ENCODE results near the gene TIMM17B.

The TIMM17B gene

GRCh38 chrX:48911412-48912182, 14.0 kb upstream of the TIMM17B start, which contains the start of gene SLC35A2:
TSS of gene SLC35A2 (minus strand) at chrX:48911646. CDS start at chrX:48911636, 10 bp downstream.
- in situ Hi-C loops (cut with MboI; ENCODE audit: low sequenced_read_pairs), result no loop called here
- Histone ChIP-seq H3K4me1 (peaks cover 11% of the 10 kb centered on the region), H3K9me3 (no peaks in the 10 kb centered on the region), H3K27me3 (ENCODE audit: low read depth) (no peaks in the 10 kb centered on the region), H3K36me3 (replicated peaks) (peaks cover 44% of the 10 kb centered on the region), H3K4me3 (peak within 1 kb of the TSS; percentile 92)
- peak; percentile 82 to 92 for DNase-seq (ENCODE audit: low spot score in 2 of 2)

- in situ Hi-C loops (cut with MboI; ENCODE audit: low sequenced_read_pairs), result no loop called here
- Histone ChIP-seq H3K36me3 (replicated peaks) (peaks cover 47% of the 10 kb centered on the region), H3K4me1 (peaks cover 11% of the 10 kb centered on the region), H3K27me3 (ENCODE audit: low read depth) (no peaks in the 10 kb centered on the region), H3K9me3 (no peaks in the 10 kb centered on the region), H3K4me3 (peak overlapping the region; percentile 92)
- DNase-seq (ENCODE audit: low spot score in 2 of 2), result no peak
Observed at GRCh38 chrX:48910926-48911411, 13.4 kb upstream of the TIMM17B start.

- Histone ChIP-seq H3K4me1 (peaks cover 11% of the 10 kb centered on the region), H3K36me3 (replicated peaks) (peaks cover 46% of the 10 kb centered on the region), H3K27me3 (ENCODE audit: low read depth) (no peaks in the 10 kb centered on the region), H3K9me3 (no peaks in the 10 kb centered on the region), H3K4me3 (no peak overlapping the region)
- in situ Hi-C loops (cut with MboI; ENCODE audit: low sequenced_read_pairs), result no loop called here
- DNase-seq (ENCODE audit: low spot score in 2 of 2), result no peak
Observed at GRCh38 chrX:48909703-48910294, 12.2 kb upstream of the TIMM17B start.

DNA sequence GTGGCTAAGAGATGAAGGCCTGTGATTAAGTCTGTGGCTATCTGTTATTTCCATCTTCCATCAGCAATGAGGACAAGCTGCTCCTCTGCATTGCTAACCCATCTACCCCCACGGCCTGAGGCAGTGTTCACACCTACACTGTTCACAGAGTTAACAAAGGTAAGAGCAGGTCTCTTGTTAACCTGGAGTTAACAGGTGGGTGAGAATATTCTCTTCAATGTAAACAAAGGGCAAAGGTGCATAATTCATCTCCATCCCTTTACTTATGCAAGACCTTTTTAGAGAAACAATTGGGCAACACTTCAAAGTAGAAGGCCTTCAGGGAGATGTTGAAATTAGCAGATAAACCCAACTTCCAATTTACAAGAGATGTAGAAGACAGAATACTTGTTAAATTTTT, 11.0 kb upstream of the TIMM17B start:
- peaks cover 47% of the 10 kb centered on the region for H3K36me3 ChIP-seq (replicated peaks)

DNA sequence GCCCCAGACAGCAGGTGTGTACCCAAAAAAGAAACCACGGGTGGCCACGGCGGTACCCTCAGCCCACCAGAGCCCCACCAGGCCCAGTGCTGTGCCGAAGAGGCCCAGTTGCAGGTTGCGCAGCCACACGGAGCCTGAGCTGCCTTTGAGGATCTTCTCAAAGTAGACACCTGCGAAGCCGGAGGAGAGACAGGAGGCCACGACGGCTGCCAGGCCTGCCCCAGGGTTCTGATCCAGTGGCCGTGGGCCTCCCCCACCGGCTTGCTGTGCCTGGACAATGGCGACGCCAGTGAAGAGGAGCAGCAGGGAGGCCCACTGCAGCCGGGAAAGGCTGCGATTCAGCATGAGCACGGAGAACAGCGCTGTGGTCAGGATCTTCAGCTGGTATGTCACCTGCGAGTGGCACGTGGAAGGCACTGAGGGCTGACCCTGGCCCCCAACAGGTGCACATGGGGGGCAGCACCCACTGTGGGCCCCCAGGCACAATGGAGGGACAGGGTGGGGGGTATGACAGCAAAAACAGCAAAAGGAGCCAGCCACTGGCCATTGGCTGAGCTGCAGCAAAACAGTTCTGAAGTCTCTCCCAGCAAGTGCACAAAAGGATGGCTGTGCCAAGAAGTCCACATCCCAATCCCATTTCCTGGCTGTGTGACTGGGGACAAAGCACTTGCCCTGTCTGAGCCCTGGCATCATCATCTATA, 7.7 kb upstream of the TIMM17B start:
- Histone ChIP-seq H3K4me3 (no peak overlapping the region), H3K4me1 (peaks cover 1% of the 10 kb centered on the region; the same call in 1 of the 2 replicates), H3K9me3 (no peaks in the 10 kb centered on the region), H3K36me3 (replicated peaks) (peaks cover 74% of the 10 kb centered on the region), H3K27me3 (ENCODE audit: low read depth) (no peaks in the 10 kb centered on the region)
- no peak for DNase-seq (ENCODE audit: low spot score in 2 of 2)
- in situ Hi-C loops (cut with MboI; ENCODE audit: low sequenced_read_pairs), result no loop called here

More for the DNA sequence above, 11.0 kb upstream of the TIMM17B start:
- DNase-seq (ENCODE audit: low spot score in 2 of 2), result no peak
- H3K9me3 ChIP-seq, result no peaks in the 10 kb centered on the region
- H3K4me1 ChIP-seq, result peaks cover 11% of the 10 kb centered on the region
- no peaks in the 10 kb centered on the region for H3K27me3 ChIP-seq (ENCODE audit: low read depth)
- no peak overlapping the region for H3K4me3 ChIP-seq
- in situ Hi-C loops (cut with MboI; ENCODE audit: low sequenced_read_pairs), result no loop called here

DNA sequence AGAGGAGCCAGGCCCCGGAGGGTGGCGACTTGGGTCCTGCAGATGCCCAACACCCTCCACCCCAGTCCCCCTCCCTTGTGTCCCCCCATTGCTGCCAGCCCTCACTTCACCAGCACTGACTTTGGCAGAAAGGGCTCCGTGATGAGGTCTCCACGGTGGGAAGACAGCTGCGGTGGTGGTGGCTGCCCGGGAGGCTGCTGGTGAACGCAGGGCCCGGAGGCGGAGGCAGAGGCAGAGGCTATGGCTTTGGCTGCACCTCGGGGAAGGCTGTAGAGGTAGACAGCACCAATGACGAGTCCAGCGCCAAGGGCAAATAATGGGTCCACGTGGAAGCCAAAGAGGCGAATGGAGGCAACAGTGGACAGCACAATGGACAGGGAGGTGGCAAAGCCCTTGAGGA, 7.1 kb upstream of the TIMM17B start:
- Histone ChIP-seq H3K4me3 (no peak overlapping the region), H3K27me3 (ENCODE audit: low read depth) (no peaks in the 10 kb centered on the region)

DNA sequence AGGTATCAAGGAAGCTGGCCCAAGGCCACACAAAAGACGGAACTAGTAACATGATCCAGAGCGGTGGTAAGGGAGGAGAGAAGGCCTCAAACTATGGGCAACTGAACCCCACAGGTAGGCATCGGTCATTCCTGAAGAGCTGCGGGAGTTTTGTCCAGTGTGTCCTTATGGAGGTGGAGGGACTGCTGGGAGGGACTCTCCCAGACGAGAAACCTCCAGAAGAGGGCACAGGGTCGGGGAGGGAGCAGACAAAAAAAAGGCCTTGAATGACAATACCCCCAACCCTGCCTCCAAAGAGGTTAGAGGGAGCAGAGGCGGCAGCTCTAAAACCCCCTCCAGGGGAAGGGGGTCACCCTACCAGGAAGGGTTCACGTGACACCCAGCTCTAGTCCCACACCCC, 6.6 kb upstream of the TIMM17B start:
- H3K9me3 ChIP-seq, result no peaks in the 10 kb centered on the region
- no peak for DNase-seq (ENCODE audit: low spot score in 2 of 2)
- peaks cover 3% of the 10 kb centered on the region for H3K4me1 ChIP-seq
- in situ Hi-C loops (cut with MboI; ENCODE audit: low sequenced_read_pairs), result no loop called here
- no peaks in the 10 kb centered on the region for H3K27me3 ChIP-seq (ENCODE audit: low read depth)
- H3K36me3 ChIP-seq (replicated peaks), result peaks cover 71% of the 10 kb centered on the region
- no peak overlapping the region for H3K4me3 ChIP-seq

More for the DNA sequence above, 7.1 kb upstream of the TIMM17B start:
- peaks cover 72% of the 10 kb centered on the region for H3K36me3 ChIP-seq (replicated peaks)
- in situ Hi-C loops (cut with MboI; ENCODE audit: low sequenced_read_pairs), result no loop called here
- no peaks in the 10 kb centered on the region for H3K4me1 ChIP-seq
- H3K9me3 ChIP-seq, result no peaks in the 10 kb centered on the region
- no peak for DNase-seq (ENCODE audit: low spot score in 2 of 2)

DNA sequence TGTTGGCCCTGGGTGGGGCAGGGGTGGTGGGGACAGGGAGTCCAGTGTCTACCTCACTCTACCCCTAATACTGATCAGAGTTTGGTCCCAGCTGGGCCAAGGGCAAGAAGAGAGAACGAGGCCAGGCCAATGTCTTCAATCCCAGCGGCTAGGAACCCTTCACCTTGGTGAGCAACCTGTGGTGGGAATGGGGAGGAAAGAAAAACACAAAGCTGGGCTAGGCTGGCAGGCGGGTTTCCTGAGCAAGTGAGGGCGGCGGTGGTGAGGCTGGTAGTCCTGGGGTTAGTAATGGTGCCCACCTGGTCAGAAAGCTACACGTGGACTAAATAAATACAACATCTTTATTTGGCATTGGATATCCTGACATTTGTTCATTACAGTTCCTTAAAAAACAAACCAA, 5.7 kb upstream of the TIMM17B start:
- Histone ChIP-seq H3K9me3 (no peaks in the 10 kb centered on the region), H3K4me3 (no peak overlapping the region), H3K27me3 (ENCODE audit: low read depth) (no peaks in the 10 kb centered on the region), H3K4me1 (peaks cover 5% of the 10 kb centered on the region), H3K36me3 (replicated peaks) (peaks cover 68% of the 10 kb centered on the region)
- DNase-seq (ENCODE audit: low spot score in 2 of 2), result no peak
- in situ Hi-C loops (cut with MboI; ENCODE audit: low sequenced_read_pairs), result no loop called here

GRCh38 chrX:48902776-48903175, 5.2 kb upstream of the TIMM17B start:
- in situ Hi-C loops (cut with MboI; ENCODE audit: low sequenced_read_pairs), result no loop called here
- H3K4me1 ChIP-seq, result peaks cover 5% of the 10 kb centered on the region
- H3K4me3 ChIP-seq, result no peak overlapping the region
- peaks cover 67% of the 10 kb centered on the region for H3K36me3 ChIP-seq (replicated peaks)
- H3K9me3 ChIP-seq, result no peaks in the 10 kb centered on the region
- no peaks in the 10 kb centered on the region for H3K27me3 ChIP-seq (ENCODE audit: low read depth)
- DNase-seq (ENCODE audit: low spot score in 2 of 2), result no peak

- Histone ChIP-seq H3K9me3 (no peaks in the 10 kb centered on the region), H3K4me3 (no peak overlapping the region), H3K27me3 (ENCODE audit: low read depth) (no peaks in the 10 kb centered on the region), H3K36me3 (replicated peaks) (peaks cover 67% of the 10 kb centered on the region), H3K4me1 (peaks cover 5% of the 10 kb centered on the region)
- no peak for DNase-seq (ENCODE audit: low spot score in 2 of 2)
- in situ Hi-C loops (cut with MboI; ENCODE audit: low sequenced_read_pairs), result no loop called here
Observed at GRCh38 chrX:48902135-48902534, 4.6 kb upstream of the TIMM17B start.

- DNase-seq (ENCODE audit: low spot score in 2 of 2), result no peak
- Histone ChIP-seq H3K4me1 (peaks cover 5% of the 10 kb centered on the region), H3K27me3 (ENCODE audit: low read depth) (no peaks in the 10 kb centered on the region), H3K36me3 (replicated peaks) (peaks cover 60% of the 10 kb centered on the region), H3K4me3 (no peak overlapping the region), H3K9me3 (no peaks in the 10 kb centered on the region)
- in situ Hi-C loops (cut with MboI; ENCODE audit: low sequenced_read_pairs), result no loop called here
Observed at GRCh38 chrX:48901069-48901468, 3.5 kb upstream of the TIMM17B start.

DNA sequence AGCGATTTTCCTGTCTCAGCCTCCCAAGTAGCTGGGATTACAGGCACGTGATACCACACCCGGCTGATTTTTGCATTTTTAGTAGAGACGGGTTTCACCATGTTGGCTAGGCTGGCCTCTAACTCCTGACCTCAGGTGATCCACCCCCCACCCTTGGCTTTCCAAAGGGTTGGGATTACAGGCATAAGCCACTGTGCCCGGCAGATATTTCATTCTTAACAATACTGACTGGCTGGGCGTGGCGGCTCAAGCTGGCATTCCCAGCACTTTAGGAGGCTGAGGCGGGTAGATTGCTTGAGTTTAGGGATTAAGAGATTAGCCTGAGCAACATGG, 1.5 kb upstream of the TIMM17B start:
- peak; percentile 36 to 71 for DNase-seq (ENCODE audit: low spot score in 2 of 2)
- in situ Hi-C loops (cut with MboI; ENCODE audit: low sequenced_read_pairs), result loop anchor here (5.0 kb wide), 1 partner anchor 268 kb away; no protein-coding TSS in a partner anchor
- Histone ChIP-seq H3K27me3 (ENCODE audit: low read depth) (no peaks in the 10 kb centered on the region), H3K9me3 (no peaks in the 10 kb centered on the region), H3K4me1 (peaks cover 5% of the 10 kb centered on the region), H3K4me3 (peak overlapping the region; percentile 73), H3K36me3 (replicated peaks) (peaks cover 53% of the 10 kb centered on the region)

DNA sequence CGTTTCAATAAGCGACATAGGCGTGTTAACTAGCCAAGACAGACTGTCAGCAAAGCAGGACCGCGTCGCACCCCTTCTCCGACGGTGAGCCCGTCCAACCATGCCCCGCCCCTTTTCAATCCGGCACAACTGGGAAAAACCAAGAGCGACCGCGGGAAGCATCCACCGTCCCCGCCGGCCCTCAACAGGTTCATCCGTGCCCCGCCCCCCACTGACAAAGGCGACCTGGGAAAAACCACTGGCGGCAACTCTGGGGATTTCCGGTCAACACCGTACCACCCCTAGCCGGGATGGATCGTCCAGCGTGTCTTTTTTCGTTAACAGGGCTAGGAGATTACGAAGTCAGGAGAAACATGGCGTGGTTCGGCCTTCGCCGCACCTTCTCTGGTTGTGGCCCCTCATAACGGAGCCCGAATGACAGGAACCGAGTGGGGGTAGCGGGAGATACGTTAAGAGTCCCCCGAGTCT, 377 bp downstream of the TIMM17B start:
- Histone ChIP-seq H3K4me3 (peak overlapping the region; percentile 73), H3K9me3 (no peaks in the 10 kb centered on the region), H3K36me3 (replicated peaks) (peaks cover 49% of the 10 kb centered on the region), H3K4me1 (peaks cover 10% of the 10 kb centered on the region), H3K27me3 (ENCODE audit: low read depth) (no peaks in the 10 kb centered on the region)
- DNase-seq (ENCODE audit: low spot score in 2 of 2), result peak; percentile 89 to 98
- in situ Hi-C loops (cut with MboI; ENCODE audit: low sequenced_read_pairs), result loop anchor here (5.0 kb wide), 1 partner anchor 270 kb away; no protein-coding TSS in a partner anchor
